Thyroid gland (tissue), 4 donors: ENCODE results near the gene HPRT1.

Experiments used
- CTCF ChIP-seq, 6 experiments: fragments of 200-600 bp in 3 of 6; fragments of 450-650 bp in 3 of 6; sonication (generic) in 3 of 6; IDR thresholded peaks; one replicate each; pipeline ENCODE4 v1.5.1; 2016 to 2019; ENCODE audit warnings: antibody characterized with exemption in 6 of 6, mild to moderate bottlenecking in 2 of 6, inconsistent platforms in 1 of 6, moderate library complexity in 1 of 6
- POLR2A ChIP-seq, 2 donors: fragments of 450-650 bp; IDR thresholded peaks; one replicate each; pipeline ENCODE4 v1.6.1; 2017; ENCODE audit warnings: antibody characterized with exemption in 2 of 2, mild to moderate bottlenecking in 2 of 2, moderate library complexity in 1 of 2

GRCh38 chrX:134543288-134543687 lies 83.3 kb downstream of the HPRT1 start:
- TF ChIP-seq CTCF (IDR thresholded peaks at IDR 0.05): no peak
- no peak for TF ChIP-seq POLR2A (IDR thresholded peaks at IDR 0.05)
